K562 (cell line): Measurements from ENCODE around the gene ERBB4. TPM values are rescaled to one million over a fixed set of nuclear protein-coding genes. Genes with fewer than 3 reads are reported as not detected.

Source experiments
- ATAC-seq: fragments of 200-7000 bp; cut with Tn5 transposase; 3 replicates; pipeline ENCODE4 v1.9.1; 2020; ENCODE audit warnings: moderate library complexity
- BruUV-seq: library from RNA; stranded (reverse); fragments of 400-500 nt; replicated peaks from 2 replicates; lab custom pipeline; 2021; lab: Mats Ljungman, UMichigan
- CTCF ChIA-PET: fragments of 300-600 bp; formaldehyde crosslinking; extraction: SDS; loops from one replicate; lab custom pipeline; 2021; ENCODE audit warnings: low intra/inter-chr PET ratio; lab: Yijun Ruan, JAX
- POLR2A ChIA-PET: fragments of 300-600, 350-650 bp; sonication (Branson Sonifier 250); formaldehyde crosslinking; extraction: SDS; loops from one replicate; lab custom pipeline; 2021; ENCODE audit warnings: antibody characterized with exemption, inconsistent platforms; lab: Yijun Ruan, JAX
- DNase-seq, 4 experiments: peaks; one replicate each; pipeline versions ENCODE4 v3.0.0 to v3.0.0-alpha.2; 2011 to 2018; ENCODE audit warnings: low spot score in 3 of 4, mixed read lengths in 3 of 4; ENCODE audit errors: extremely low read depth in 1 of 4
- FAIRE-seq: peaks from 2 replicates; lab custom pipeline; 2011; peaks lifted over from hg19 to GRCh38; lab: Jason Lieb, UNC
- H2AFZ ChIP-seq: 2 replicates; pipeline ENCODE4 v1.6.0; 2011; ENCODE audit warnings: low read depth, low read length, control low read depth, inconsistent platforms
- H3K27ac ChIP-seq: fragments of 200-600 bp; 3 replicates; pipeline ENCODE4 v1.8.0; 2011; ENCODE audit warnings: low read depth, mild to moderate bottlenecking, control low read depth, inconsistent platforms, low read length, moderate library complexity, mixed read lengths; ENCODE audit errors: extremely low read depth
- H3K27me3 ChIP-seq, 2 experiments: fragments of 300-600 bp in 1 of 2; 2 replicates in 1 of 2; 3 replicates in 1 of 2; pipeline versions ENCODE4 v1.6.0 to v1.8.0; 2011; ENCODE audit warnings: inconsistent platforms in 2 of 2, low read length in 2 of 2, mild to moderate bottlenecking in 1 of 2, mixed read lengths in 1 of 2, moderate library complexity in 1 of 2; ENCODE audit not compliant: control insufficient read depth in 2 of 2, insufficient read depth in 2 of 2
- H3K36me3 ChIP-seq: fragments of 300-600 bp; 3 replicates; pipeline ENCODE4 v1.8.0; 2011; ENCODE audit warnings: mild to moderate bottlenecking, low read length, inconsistent platforms; ENCODE audit not compliant: control insufficient read depth, insufficient read depth
- H3K4me1 ChIP-seq, 2 experiments: fragments of 200-600 bp in 1 of 2; replicated peaks in 1 of 2; 2 replicates in 1 of 2; 3 replicates in 1 of 2; pipeline versions ENCODE4 v1.5.1 to v1.8.0; 2011; ENCODE audit warnings: inconsistent platforms in 2 of 2, low read length in 2 of 2, mild to moderate bottlenecking in 1 of 2, mixed read lengths in 1 of 2, moderate library complexity in 1 of 2; ENCODE audit not compliant: control insufficient read depth in 2 of 2, insufficient read depth in 2 of 2
- H3K4me2 ChIP-seq: 2 replicates; pipeline ENCODE4 v1.6.1; 2011; ENCODE audit warnings: low read length, control low read depth, inconsistent platforms, mixed read lengths; ENCODE audit not compliant: insufficient read depth
- H3K4me3 ChIP-seq: fragments of 200-600 bp; sonication (generic), shearing (Covaris generic); 2 replicates; pipeline ENCODE4 v1.5.1; 2016; ENCODE audit warnings: control low read depth, inconsistent platforms
- H3K79me2 ChIP-seq: fragments of 200-600 bp; 3 replicates; pipeline ENCODE4 v1.8.0; 2011; ENCODE audit warnings: low read length, inconsistent platforms; ENCODE audit not compliant: control insufficient read depth, insufficient read depth
- H3K9ac ChIP-seq, 2 experiments: 2 replicates each; pipeline versions ENCODE4 v1.6.0 to v1.6.1; 2011; ENCODE audit warnings: low read depth in 2 of 2, low read length in 2 of 2, control low read depth in 1 of 2, inconsistent platforms in 1 of 2, mild to moderate bottlenecking in 1 of 2, mixed read lengths in 1 of 2; ENCODE audit not compliant: insufficient read depth in 1 of 2
- H3K9me1 ChIP-seq: one replicate; pipeline ENCODE4 v1.6.0; 2011; ENCODE audit warnings: inconsistent platforms, mild to moderate bottlenecking, low read length, moderate library complexity; ENCODE audit not compliant: control insufficient read depth, insufficient read depth
- H3K9me3 ChIP-seq: replicated peaks from 2 replicates; pipeline ENCODE4 v1.5.1; 2011; ENCODE audit warnings: low read depth, low read length, inconsistent platforms; ENCODE audit not compliant: control insufficient read depth, insufficient read depth
- H4K20me1 ChIP-seq: replicated peaks from 2 replicates; pipeline ENCODE4 v1.6.1; 2011; ENCODE audit warnings: low read length, inconsistent platforms, mixed read lengths; ENCODE audit not compliant: control insufficient read depth, insufficient read depth
- ARNT ChIP-seq, 2 experiments: fragments of 450-650 bp; IDR thresholded peaks; 2 replicates each; pipeline ENCODE4 v1.6.1; 2016; ENCODE audit warnings: mild to moderate bottlenecking in 1 of 2
- ELF4 ChIP-seq: fragments of 450-650 bp; formaldehyde crosslinking; IDR thresholded peaks from 2 replicates; pipeline ENCODE4 v1.4.0; 2022; ENCODE audit warnings: missing genetic modification characterization
- FOSL1 ChIP-seq: fragments of 200-800 bp; sonication (Bioruptor generic); conservative IDR thresholded peaks from 2 replicates; pipeline ENCODE4 v1.6.1; 2016; ENCODE audit warnings: missing genetic modification characterization, missing compliant biosample characterization
- POLR2G ChIP-seq: fragments of 200-400 bp; formaldehyde crosslinking; IDR thresholded peaks from 2 replicates; pipeline ENCODE4 v1.6.1; 2017; ENCODE audit warnings: low read depth, mild to moderate bottlenecking, antibody characterized with exemption, low read length, moderate library complexity
- SMARCA5 ChIP-seq: fragments of 450-650 bp; IDR thresholded peaks from 2 replicates; pipeline ENCODE4 v1.6.1; 2016
- SUPT5H ChIP-seq: fragments of 450-650 bp; IDR thresholded peaks from 2 replicates; pipeline ENCODE4 v1.6.1; 2016
- ZBTB43 ChIP-seq: sonication (generic); formaldehyde crosslinking; IDR thresholded peaks from 2 replicates; pipeline ENCODE4 v1.8.0; 2023; ENCODE audit warnings: mild to moderate bottlenecking, missing genetic modification reagents
- ZNF174 ChIP-seq: fragments of 250-450 bp; sonication (Bioruptor Pico); IDR thresholded peaks from 2 replicates; pipeline ENCODE4 v1.4.0; 2020; ENCODE audit warnings: mild to moderate bottlenecking
- ZNF280A ChIP-seq: fragments of 450-650 bp; IDR thresholded peaks from 2 replicates; pipeline ENCODE4 v1.6.1; 2018; ENCODE audit warnings: mild to moderate bottlenecking, low read depth; ENCODE audit not compliant: partially characterized antibody
- ZNF280B ChIP-seq: fragments of 250-450 bp; sonication (Bioruptor Pico); IDR thresholded peaks from 2 replicates; pipeline ENCODE4 v1.5.1; 2021; ENCODE audit warnings: mild to moderate bottlenecking
- ZNF3 ChIP-seq: fragments of 250-450 bp; sonication (Bioruptor Pico); IDR thresholded peaks from 2 replicates; pipeline ENCODE4 v1.5.0; 2021; ENCODE audit warnings: mild to moderate bottlenecking, moderate library complexity
- ZNF384 ChIP-seq: IDR thresholded peaks from 2 replicates; pipeline ENCODE4 v1.6.1; 2012; ENCODE audit warnings: low read depth, low read length, improper control_type of control experiment
- ZNF408 ChIP-seq: fragments of 250-450 bp; sonication (Bioruptor Pico); IDR thresholded peaks from 2 replicates; pipeline ENCODE4 v1.4.0; 2020; ENCODE audit warnings: low read depth, mild to moderate bottlenecking, moderate library complexity
- ZNF444 ChIP-seq: fragments of 250-450 bp; sonication (Bioruptor Pico); IDR thresholded peaks from 2 replicates; pipeline ENCODE4 v1.4.0; 2020; ENCODE audit warnings: mild to moderate bottlenecking, moderate library complexity
- WGBS: fragments of 100-300 bp; shearing (Covaris generic); methylation state at CpG from one replicate; pipeline ENCODE4 v1.1.6; 2016; ENCODE audit warnings: low coverage, mixed read lengths; ENCODE audit not compliant: insufficient coverage; ENCODE audit errors: missing lambda C conversion rate; 5-methylcytosine and 5-hydroxymethylcytosine counted together
- in situ Hi-C: fragments of 300-500 bp; cut with MboI; formaldehyde crosslinking; loops from 4 replicates; pipeline ENCODE4 v1.15.0; 2018; ENCODE audit warnings: inconsistent platforms, mixed read lengths
- intact Hi-C: fragments of 100-400 bp; cut with micrococcal nuclease; formaldehyde crosslinking; loops from 2 replicates; pipeline ENCODE4 v1.14.2; 2022
- polyA plus RNA-seq, 8 experiments: library from polyadenylated mRNA; depleted of rRNA in 4 of 8; stranded (reverse) in 5 of 8; unstranded in 3 of 8; fragments of >200 nt; fragmentation: Nextera tagmentation in 2 of 8; fragmentation: Illumina TruSeq in 1 of 8; extraction: Ambion mirVana in 2 of 8; extraction: Trizol in 1 of 8; gene quantifications; 2 replicates each; pipeline versions ENCODE4 v1.2.1 to v1.2.3, GENCODE V29; 2011 to 2014; ENCODE audit warnings: inconsistent platforms in 1 of 8, missing spikeins in 1 of 8
- total RNA-seq, 7 experiments: library from RNA; depleted of rRNA in 6 of 7; stranded (reverse); fragments of >200 nt in 6 of 7; fragmentation: Illumina TruSeq in 2 of 7; extraction: Trizol in 2 of 7; gene quantifications; 2 replicates each; pipeline versions ENCODE4 v1.2.1 to v1.2.3, GENCODE V29; 2011 to 2021; ENCODE audit warnings: low replicate concordance in 1 of 7

The ERBB4 gene
- total and polyA plus RNA-seq, 9 of the 15 experiments (the other 6 are each of a cell fraction or from before 2014, with no cell fraction given) = not detected

- no peaks in the 10 kb centered on the region for H3K9me1 ChIP-seq
- no peak for ATAC-seq
- no peaks in the 10 kb centered on the region for H3K9me3 ChIP-seq
- no TSS peak for BruUV-seq
- no peak overlapping the region for H2AFZ ChIP-seq
- TF ChIP-seq ZNF3 (CRISPR knock-in tag) (no peak), SMARCA5 (no peak), ZNF280A (no peak), ZNF384 (no peak), ZNF408 (CRISPR knock-in tag) (no peak), ZNF174 (CRISPR knock-in tag) (no peak), POLR2G (no peak), FOSL1 (tag) (no peak), SUPT5H (no peak), ELF4 (CRISPR knock-in tag) (no peak), ZNF280B (CRISPR knock-in tag) (no peak), ARNT (IDR thresholded peaks at IDR 0.05) (no peak), ZBTB43 (CRISPR knock-in tag) (no peak), ZNF444 (CRISPR knock-in tag) (no peak)
- TF ChIP-seq, all 486 proteins: peak for 0
- Histone ChIP-seq H3K4me3 (no peak overlapping the region), H3K27me3 (no peaks in the 10 kb centered on the region), H3K79me2 (no peaks in the 10 kb centered on the region), H3K4me1 (no peaks in the 10 kb centered on the region), H3K4me2 (no peak overlapping the region), H4K20me1 (no peaks in the 10 kb centered on the region), H3K36me3 (no peaks in the 10 kb centered on the region), H3K9ac (no peak overlapping the region), H3K27ac (no peak overlapping the region)
- WGBS = 0% methylated on average over 4 of the region's 4 CpGs
- FAIRE-seq = no peak
- intact Hi-C loops (no loop called here), in situ Hi-C loops (no loop called here)
- CTCF ChIA-PET = no interaction called here
- DNase-seq = no peak
- POLR2A ChIA-PET = no interaction called here
These were observed 541.7 kb downstream of the ERBB4 start for GRCh38 chr2:211996857-211997256.
